H4 (cell line): ENCODE data around the gene INPP5J. TPM values are rescaled to one million over a fixed set of nuclear protein-coding genes. Genes with fewer than 3 reads are reported as not detected.
"Not testable (repeated sequence)": the region's sequence is repeated elsewhere in the genome, so short reads cannot be mapped to it uniquely, and the experiment has no call there.

Source experiments
- DNase-seq: peaks from one replicate; pipeline ENCODE4 v3.0.0-alpha.2; 2015; ENCODE audit warnings: low spot score
- total RNA-seq: library from RNA; depleted of rRNA; stranded (reverse); fragments of >200 nt; shearing (Covaris generic); gene quantifications from 2 replicates; pipeline ENCODE4 v1.2.3, GENCODE V29; 2014

The INPP5J gene
- total RNA-seq, 1 experiment from 2014 or later = 0.79 TPM

DNA sequence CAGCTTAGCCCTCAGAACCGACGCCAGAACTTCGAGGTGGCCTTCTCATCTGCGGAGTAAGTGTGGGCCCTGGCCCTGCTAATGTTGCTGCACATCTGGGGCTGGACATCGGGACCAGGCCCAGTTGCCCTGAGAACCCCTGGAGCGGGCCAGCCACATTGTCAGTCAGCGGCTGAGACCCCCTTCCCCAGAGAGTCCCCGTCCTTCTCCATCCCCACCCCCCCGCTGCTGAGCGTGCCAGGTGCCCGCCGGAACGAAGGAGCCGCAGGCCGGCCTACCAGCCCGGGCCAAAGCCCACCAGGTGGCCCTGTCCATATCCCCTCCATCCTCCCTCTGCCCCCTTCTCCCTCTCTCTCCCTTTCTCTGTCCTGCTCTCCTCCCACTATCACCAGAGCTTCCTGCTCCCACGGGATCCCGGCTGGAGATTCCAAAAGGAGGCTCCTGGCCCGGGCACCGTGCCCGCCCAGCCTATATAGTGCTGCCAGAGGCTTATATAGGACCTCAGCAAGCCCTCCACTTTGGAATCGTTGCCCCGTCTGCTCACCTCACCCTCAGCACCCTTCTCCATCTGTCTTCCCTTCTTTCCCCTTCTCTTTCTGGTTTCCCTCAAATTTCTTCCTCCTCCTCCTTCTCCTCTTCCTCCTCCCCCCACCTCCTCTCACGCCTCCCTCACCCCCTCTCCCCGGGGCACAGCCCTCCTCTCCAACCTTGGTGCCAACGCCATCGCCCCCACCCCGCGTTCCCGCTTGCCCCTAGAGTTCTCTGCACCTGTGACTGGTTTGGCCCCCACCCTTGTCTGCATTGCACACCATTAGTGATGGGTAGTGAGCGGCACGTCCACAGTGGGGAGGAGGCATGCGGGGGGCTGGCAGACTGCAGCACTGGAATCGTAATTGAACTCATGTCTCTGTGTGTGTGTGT, 22.7 kb upstream of the INPP5J start:
- DNase-seq = no peak

DNA sequence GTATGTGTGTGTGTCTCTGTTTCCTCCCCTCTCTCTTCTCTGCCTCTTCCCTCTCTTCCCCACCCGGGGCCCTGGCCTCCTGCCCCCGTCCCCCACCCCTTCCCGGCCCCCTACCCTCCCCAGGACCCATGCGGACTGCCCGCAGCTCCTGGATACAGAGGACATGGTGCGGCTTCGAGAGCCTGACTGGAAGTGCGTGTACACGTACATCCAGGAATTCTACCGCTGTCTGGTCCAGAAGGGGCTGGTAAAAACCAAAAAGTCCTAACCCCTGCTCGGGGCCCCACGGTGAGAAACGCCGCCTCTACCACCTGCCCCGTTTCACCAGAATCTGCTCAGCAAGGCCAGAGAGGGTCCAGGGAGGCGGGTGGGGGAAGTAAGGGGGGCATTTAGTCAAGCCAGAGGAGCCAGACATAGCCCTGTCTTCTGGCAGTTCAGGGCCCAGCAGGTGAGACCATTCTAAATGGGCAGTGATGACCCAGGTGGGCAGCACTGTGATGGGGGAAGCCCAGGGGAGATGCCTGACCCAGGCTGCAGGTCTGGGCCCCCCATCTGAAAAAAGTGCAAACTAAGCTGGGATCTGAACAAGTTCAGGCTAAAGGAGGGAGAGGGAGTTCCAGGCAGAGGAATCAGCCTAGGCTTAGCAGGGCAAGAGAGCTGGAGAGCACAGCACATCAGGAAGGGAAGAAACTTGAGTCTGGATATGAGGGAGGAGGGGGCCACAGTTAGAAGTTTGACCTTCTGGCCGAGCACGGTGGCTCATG, 21.8 kb upstream of the INPP5J start:
- DNase-seq = no peak

- DNase-seq = peak; percentile 90
These were observed 20.2 kb upstream of the INPP5J start for GRCh38 chr22:31102441-31103081.

- no peak for DNase-seq
These were observed 19.7 kb upstream of the INPP5J start for GRCh38 chr22:31103111-31103510.

DNA sequence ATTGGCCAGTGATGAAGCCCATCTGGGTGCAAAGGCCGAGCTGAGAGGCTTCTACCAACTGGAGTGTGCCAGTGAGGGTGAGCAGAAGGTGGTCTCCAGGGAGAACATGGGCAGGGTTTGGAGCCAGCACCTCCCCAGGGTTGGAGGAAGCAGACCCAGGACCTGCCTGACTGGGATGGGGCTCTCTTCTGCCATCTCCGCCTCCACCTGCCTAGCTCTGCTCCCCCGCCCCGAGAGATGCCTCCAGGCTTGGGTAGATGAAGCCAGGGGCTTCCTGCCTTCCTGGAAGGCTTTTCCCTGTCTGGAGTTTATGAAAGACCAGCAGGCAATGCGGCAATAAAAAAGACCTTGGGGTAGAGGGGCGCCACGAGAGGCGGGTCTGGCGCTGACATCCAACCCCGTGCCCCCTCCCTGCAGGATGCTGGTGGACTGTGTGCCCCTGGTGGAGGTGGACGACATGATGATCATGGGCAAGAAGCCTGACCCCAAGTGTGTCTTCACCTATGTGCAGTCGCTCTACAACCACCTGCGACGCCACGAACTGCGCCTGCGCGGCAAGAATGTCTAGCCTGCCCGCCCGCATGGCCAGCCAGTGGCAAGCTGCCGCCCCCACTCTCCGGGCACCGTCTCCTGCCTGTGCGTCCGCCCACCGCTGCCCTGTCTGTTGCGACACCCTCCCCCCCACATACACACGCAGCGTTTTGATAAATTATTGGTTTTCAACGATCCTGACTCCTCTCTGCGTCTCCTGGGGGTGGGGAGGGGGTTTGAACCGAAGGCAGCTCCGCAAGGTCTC, 18.7 kb upstream of the INPP5J start:
- DNase-seq = no peak

- no peak for DNase-seq
These were observed 17.9 kb upstream of the INPP5J start for GRCh38 chr22:31104869-31105268.

- no peak for DNase-seq
These were observed 17.4 kb upstream of the INPP5J start for GRCh38 chr22:31105282-31105929.

DNA sequence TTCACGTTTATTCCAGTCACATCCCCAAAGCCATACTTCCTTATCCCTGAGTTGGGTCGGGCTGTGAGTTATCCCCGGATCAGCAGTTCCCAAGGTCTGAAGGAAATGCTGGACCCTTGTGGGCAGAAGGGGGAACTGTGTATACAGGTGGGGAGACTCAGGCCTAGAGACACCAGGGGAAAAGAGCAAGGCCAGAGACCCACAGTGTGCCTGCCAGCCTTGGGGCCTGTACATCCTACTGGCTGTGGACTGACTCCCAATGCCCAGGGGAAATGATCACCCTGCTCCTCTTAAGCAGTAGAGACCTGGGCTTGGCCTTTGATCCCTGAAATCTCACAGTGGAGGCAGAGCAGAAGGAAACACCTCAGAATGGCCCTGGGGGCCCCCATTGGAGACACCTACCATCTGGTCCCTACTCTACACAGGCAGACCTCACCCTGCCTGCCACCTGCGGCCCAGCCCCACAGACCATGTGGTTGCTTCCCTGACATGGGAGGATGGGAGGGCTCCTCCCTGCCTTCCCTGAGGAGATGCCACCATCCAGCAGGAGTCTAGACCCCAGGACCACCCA, 16.7 kb upstream of the INPP5J start:
- no peak for DNase-seq

GRCh38 chr22:31106731-31107177, 16.0 kb upstream of the INPP5J start:
- no peak for DNase-seq

GRCh38 chr22:31107178-31107893, 15.4 kb upstream of the INPP5J start, which contains the start of gene SELENOM:
SELENOM (minus strand) TSS chr22:31107568; CDS start chr22:31107505, 63 bp downstream.
- DNase-seq = peak; percentile 69

DNA sequence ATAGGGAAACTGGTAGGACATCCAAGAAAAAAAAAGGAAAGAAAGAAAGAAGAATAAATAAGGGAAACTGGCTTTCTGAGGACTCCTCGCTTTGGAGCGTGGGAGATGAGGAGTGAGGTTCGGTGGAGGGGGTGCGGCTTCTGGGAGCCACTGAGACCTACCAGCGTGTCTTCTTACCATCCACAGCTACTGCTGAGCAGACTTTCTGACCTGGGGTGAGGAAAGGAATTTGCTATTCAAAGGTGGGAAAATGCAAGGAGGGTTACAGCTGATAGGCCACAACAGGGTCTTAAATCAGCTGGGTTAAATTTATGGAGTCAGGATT, 14.9 kb upstream of the INPP5J start:
- no peak for DNase-seq

DNA sequence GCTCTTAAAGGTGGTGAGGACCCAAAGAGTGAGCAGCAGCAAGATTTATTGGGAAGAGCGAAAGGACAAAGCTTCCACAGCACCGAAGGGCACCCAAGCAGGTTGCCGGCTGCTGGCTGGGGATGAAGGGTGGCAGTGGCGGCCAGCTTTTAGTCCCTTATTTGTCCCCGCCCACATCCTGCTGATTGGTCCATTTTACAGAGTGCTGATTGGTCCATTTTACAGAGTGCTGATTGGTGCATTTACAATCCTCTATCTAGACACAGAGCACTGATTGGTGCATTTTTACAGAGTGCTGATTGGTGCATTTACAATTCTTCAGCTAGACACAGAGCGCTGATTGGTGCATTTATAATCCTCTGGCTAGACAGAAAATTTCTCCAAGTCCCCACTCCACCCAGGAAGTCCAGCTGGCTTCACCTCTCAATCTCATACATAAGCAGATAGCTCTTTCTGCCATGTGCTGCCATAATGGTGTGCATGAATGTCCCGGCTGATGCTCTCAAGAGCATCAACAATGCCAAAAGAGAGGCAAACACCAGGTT, 10.1 kb upstream of the INPP5J start:
- not testable (repeated sequence) for DNase-seq

GRCh38 chr22:31118046-31118820, 4.5 kb upstream of the INPP5J start:
- DNase-seq = no peak

- no peak for DNase-seq
These were observed 3.6 kb upstream of the INPP5J start for GRCh38 chr22:31119026-31119717.

- no peak for DNase-seq
These were observed 2.5 kb upstream of the INPP5J start for GRCh38 chr22:31120230-31120629.

GRCh38 chr22:31120642-31121041, 2.1 kb upstream of the INPP5J start:
- DNase-seq = no peak

GRCh38 chr22:31121403-31121802, 1.4 kb upstream of the INPP5J start:
- no peak for DNase-seq

DNA sequence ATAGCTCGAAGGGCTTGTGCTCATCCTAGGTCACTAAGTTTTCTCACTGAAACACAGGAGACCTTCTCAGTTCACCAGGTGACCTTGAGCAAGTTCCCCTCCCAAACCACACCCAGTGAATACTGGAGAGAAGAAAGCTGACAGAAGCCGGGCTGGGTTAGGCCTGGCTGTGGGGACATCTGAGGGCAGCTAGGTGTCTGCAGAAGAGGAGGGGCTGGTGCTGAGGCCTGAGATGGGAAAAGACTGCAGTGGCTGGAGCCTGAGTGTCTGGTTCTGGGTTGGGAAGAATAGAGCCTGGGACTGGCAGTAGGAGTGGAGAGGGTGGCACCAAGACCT, 602 bp upstream of the INPP5J start:
- DNase-seq = no peak

- DNase-seq = no peak
These were observed 481 bp downstream of the INPP5J start for GRCh38 chr22:31123292-31123602.
